ENCODE measurements around the gene CECR2. TPM values are rescaled to one million over a fixed set of nuclear protein-coding genes. Genes with fewer than 3 reads are reported as not detected.

CECR2 gene
- 1 to 10 TPM; 8.0 to 9.9 TPM for total RNA-seq
- polyA plus RNA-seq (ENCODE audit: insufficient read length in 6 of 6): 10 to 100 TPM; 15.5 to 22.0 (median 18.2) TPM
- long read RNA-seq, donor 1: 0 reads
- long read RNA-seq, donor 2, partial matches to known transcripts: 13 of 14 reads
- long read RNA-seq, donor 2, other reads (novel, unspliced or antisense): 0 of 14 reads
- long read RNA-seq, donor 3: 0 reads
- long read RNA-seq, donor 4, partial matches to known transcripts: 1 of 1 reads
- long read RNA-seq, donor 4, other reads (novel, unspliced or antisense): 0 of 1 reads
- long read RNA-seq, donor 5, partial matches to known transcripts: 6 of 6 reads
- long read RNA-seq, donor 5, other reads (novel, unspliced or antisense): 0 of 6 reads
- long read RNA-seq, donor 6: 0 reads
- long read RNA-seq, donor 7: 0 reads
- long read RNA-seq, donor 8: 0 reads
- long read RNA-seq, donor 9: 0 reads
- long read RNA-seq, donor 10, partial matches to known transcripts: 1 of 1 reads
- long read RNA-seq, donor 10, other reads (novel, unspliced or antisense): 0 of 1 reads
- long read RNA-seq, donor 11: 0 reads
- long read RNA-seq, donor 12, partial matches to known transcripts: 15 of 15 reads
- long read RNA-seq, donor 12, other reads (novel, unspliced or antisense): 0 of 15 reads

- Histone ChIP-seq H3K27me3 (peaks cover 7 to 88% of the 10 kb centered on the region in 2 donors), H3K27ac (peak within 1 kb of the TSS; percentile 74 to 89), H3K9me3 (no peaks in the 10 kb centered on the region), H3K4me1 (peaks cover 10 to 26% of the 10 kb centered on the region in 2 donors), H3K4me3 (peak within 1 kb of the TSS; percentile 60 to 67), H3K36me3 (no peaks in the 10 kb centered on the region)
- intact Hi-C loops (cut with DNase I): no loop called here
- peak; percentile 43 to 83 (median 55) for DNase-seq
- TF ChIP-seq, protein P1, sequence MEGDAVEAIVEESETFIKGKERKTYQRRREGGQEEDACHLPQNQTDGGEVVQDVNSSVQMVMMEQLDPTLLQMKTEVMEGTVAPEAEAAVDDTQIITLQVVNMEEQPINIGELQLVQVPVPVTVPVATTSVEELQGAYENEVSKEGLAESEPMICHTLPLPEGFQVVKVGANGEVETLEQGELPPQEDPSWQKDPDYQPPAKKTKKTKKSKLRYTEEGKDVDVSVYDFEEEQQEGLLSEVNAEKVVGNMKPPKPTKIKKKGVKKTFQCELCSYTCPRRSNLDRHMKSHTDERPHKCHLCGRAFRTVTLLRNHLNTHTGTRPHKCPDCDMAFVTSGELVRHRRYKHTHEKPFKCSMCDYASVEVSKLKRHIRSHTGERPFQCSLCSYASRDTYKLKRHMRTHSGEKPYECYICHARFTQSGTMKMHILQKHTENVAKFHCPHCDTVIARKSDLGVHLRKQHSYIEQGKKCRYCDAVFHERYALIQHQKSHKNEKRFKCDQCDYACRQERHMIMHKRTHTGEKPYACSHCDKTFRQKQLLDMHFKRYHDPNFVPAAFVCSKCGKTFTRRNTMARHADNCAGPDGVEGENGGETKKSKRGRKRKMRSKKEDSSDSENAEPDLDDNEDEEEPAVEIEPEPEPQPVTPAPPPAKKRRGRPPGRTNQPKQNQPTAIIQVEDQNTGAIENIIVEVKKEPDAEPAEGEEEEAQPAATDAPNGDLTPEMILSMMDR (IDR thresholded peaks at IDR 0.05): no peak
- peak; percentile 10 for ATAC-seq
Measured at GRCh38 chr22:17369439-17370025, at the start of gene CECR2. Gene CECR2 (plus strand): TSS chr22:17369460. CDS start chr22:17369784, 324 bp downstream.

- H3K36me3 ChIP-seq: no peaks in the 10 kb centered on the region
- no peaks in the 10 kb centered on the region for H3K4me1 ChIP-seq
- intact Hi-C loops (cut with DNase I): no loop called here
- no peak for DNase-seq
- H3K27me3 ChIP-seq: no peaks in the 10 kb centered on the region
- TF ChIP-seq, protein P1 (IDR thresholded peaks at IDR 0.05): no peak
- no peak overlapping the region for H3K4me3 ChIP-seq
- no peaks in the 10 kb centered on the region for H3K9me3 ChIP-seq
- peak; percentile 24 for ATAC-seq
- no peak overlapping the region for H3K27ac ChIP-seq
Measured at GRCh38 chr22:17319546-17319945, 49.7 kb upstream of the CECR2 start.

DNA sequence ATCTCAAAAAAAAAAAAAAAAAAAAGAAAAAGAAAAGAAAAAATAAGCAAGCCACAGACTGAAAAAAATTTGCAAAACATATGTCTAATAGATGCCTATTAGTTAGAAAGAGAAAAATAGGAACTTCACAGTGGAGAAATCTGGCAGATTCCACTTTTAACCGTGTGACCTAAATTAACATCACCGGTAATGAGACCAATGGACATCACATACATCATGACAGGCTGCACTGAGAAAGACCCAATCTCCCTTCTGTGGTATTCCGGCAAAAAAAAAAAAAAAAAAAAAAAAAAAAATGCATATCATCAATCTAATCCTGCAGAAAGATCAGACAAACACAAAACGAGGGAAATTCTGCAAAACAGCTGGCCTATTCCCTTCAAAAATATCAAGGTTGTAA, 46.7 kb upstream of the CECR2 start:
- no peaks in the 10 kb centered on the region for H3K36me3 ChIP-seq
- no peak overlapping the region for H3K27ac ChIP-seq
- TF ChIP-seq, protein P1 (IDR thresholded peaks at IDR 0.05): no peak
- intact Hi-C loops (cut with DNase I): no loop called here
- no peak for ATAC-seq
- H3K4me3 ChIP-seq: no peak overlapping the region
- DNase-seq: no peak
- H3K4me1 ChIP-seq: no peaks in the 10 kb centered on the region
- no peaks in the 10 kb centered on the region for H3K27me3 ChIP-seq
- H3K9me3 ChIP-seq: no peaks in the 10 kb centered on the region

DNA sequence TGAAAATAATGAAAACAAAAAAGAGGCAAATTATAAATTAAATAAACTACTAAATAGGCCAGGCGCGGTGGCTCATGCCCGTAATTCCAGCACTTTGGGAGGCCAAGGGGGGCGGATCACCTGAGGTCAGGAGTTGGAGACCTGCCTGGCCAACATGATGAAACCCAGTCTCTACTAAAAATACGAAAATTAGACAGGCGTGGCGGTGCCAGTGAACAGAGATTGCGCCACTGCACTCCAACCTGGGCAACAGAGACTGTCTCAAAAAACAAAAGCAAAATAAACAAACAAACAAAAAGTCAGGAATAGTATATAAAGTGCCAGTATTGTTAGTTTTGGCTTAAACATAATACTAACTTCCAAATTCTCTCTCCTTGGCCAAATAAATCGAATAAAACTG, 37.6 kb upstream of the CECR2 start:
- H3K27ac ChIP-seq: no peak overlapping the region
- H3K9me3 ChIP-seq: no peaks in the 10 kb centered on the region
- DNase-seq: no peak
- H3K36me3 ChIP-seq: no peaks in the 10 kb centered on the region
- no peaks in the 10 kb centered on the region for H3K27me3 ChIP-seq
- no peaks in the 10 kb centered on the region for H3K4me1 ChIP-seq
- H3K4me3 ChIP-seq: no peak overlapping the region
- ATAC-seq: no peak
- TF ChIP-seq, protein P1 (IDR thresholded peaks at IDR 0.05): no peak
- intact Hi-C loops (cut with DNase I): no loop called here

Measured in left lung (tissue), 14 donors.